ENCODE results near the gene CACNA1D. TPM values are rescaled to one million over a fixed set of nuclear protein-coding genes. Genes with fewer than 3 reads are reported as not detected.

CACNA1D gene
- total RNA-seq, 2 donors from 2014 or later: 0.57 TPM; not detected in 1

DNA sequence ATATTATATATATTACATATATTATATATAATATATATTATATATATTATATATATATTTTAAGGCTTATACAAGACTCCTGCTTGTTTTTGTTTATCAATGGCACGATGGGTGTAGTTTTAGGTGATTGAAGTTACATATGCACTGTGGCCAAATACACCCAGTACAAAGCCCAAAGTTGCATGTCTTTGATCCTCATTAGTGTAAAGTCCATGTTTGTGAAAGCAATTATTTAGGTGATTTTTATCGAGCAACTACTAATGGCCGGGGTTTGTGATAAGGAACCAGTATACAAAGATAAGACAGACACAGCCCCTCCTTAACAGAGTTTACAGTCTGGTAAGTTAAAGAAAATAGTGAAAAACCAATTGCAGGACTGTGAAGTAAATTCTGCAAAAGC, 197.5 kb downstream of the CACNA1D start:
- no peaks in the 10 kb centered on the region for H3K9me3 ChIP-seq (ENCODE audit: control insufficient read depth, low read length, poor library complexity, severe bottlenecking)
- Mint-ChIP-seq H3K27me3 (peaks cover 26% of the 10 kb centered on the region), H3K36me3 (ENCODE audit: low read depth) (no peaks in the 10 kb centered on the region), H3K4me1 (peaks cover 5% of the 10 kb centered on the region), H3K4me3 (no peak overlapping the region), H3K27ac (no peak overlapping the region)
- ATAC-seq (no peak), DNase-seq (no peak)

DNA sequence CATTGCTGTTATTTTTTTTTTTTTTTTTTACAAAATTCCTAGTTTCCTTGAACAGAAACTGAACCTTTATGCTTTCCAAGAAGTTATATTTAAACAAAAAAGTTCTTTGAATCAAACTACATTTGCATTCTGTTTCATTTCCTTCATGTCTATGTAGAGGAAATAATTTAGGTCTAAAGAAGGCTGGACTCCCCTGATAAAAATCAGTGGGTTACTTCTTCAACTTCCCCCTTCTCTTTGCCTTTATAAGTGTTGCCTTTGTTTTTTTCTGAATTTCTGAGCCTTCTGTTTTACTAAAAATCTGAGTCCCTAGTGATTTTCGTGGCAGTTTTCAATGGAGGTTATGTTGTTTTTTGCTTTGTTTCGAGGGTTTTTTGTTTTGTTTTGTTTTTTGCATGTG, 199.0 kb downstream of the CACNA1D start:
- DNase-seq (no peak), ATAC-seq (no peak)
- Mint-ChIP-seq H3K4me1 (peaks cover 5% of the 10 kb centered on the region), H3K36me3 (ENCODE audit: low read depth) (no peaks in the 10 kb centered on the region), H3K4me3 (no peak overlapping the region), H3K27me3 (peaks cover 35% of the 10 kb centered on the region), H3K27ac (no peak overlapping the region)
- H3K9me3 ChIP-seq (ENCODE audit: control insufficient read depth, low read length, poor library complexity, severe bottlenecking): no peaks in the 10 kb centered on the region

DNA sequence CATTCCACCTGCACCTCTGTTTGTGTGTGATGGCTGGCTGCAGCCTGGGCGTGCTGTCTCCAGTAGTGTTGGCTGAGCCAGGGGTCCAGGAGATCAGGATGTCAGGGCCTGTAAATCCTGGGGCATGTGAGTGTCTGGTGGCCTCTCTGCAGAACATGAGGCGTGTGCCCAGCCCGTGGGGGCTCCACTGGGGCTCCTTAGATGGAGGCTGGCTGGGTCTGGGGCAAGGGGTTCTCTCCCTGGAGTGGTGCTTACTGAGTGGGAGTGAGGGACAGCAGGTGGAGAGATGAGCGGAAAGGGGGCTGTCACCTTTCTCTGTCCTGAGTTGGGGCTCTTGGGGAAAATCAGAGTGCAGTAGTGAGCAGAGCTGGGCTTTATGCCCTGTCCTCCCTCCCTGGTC, 199.6 kb downstream of the CACNA1D start:
- no peak overlapping the region for H3K27ac Mint-ChIP-seq
- H3K27me3 Mint-ChIP-seq: peaks cover 40% of the 10 kb centered on the region
- no peak overlapping the region for H3K4me3 Mint-ChIP-seq
- peaks cover 5% of the 10 kb centered on the region for H3K4me1 Mint-ChIP-seq
- ATAC-seq: no peak
- H3K9me3 ChIP-seq (ENCODE audit: control insufficient read depth, low read length, poor library complexity, severe bottlenecking): no peaks in the 10 kb centered on the region
- DNase-seq: no peak
- H3K36me3 Mint-ChIP-seq (ENCODE audit: low read depth): no peaks in the 10 kb centered on the region

DNA sequence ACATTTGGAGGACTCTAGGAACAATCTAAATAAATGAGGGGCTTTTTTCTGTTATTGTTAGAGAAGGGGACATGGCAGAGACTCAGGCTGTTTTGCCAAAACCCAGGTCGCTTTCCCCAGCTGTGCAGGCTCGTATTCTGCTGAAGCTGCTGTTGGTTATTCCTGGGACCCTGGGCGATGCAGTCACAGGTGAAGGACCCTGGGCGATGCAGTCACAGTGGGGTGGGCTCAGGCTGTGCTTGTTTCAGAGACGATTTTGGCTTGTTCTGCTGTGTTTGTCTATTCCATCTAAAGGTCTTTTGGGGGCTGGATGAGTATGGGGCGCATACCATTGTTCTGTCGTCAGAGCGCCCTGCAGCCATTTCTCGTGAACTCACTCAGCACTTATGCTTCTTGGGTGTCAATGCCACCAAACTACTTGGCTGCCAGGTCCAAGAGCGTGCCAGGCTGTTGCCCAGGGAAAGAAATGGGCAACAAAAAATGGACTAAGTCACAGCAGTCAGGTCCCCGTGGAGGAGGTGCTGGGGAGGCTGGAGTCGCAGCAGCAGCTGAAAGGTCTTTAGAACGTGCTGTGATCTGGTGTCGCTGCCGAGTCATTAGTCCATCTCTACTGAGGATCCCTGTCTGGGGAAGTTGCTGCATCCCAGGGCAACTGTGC, 200.4 kb downstream of the CACNA1D start:
- Mint-ChIP-seq H3K27me3 (peaks cover 40% of the 10 kb centered on the region), H3K36me3 (ENCODE audit: low read depth) (no peaks in the 10 kb centered on the region), H3K4me1 (peaks cover 5% of the 10 kb centered on the region), H3K4me3 (no peak overlapping the region), H3K27ac (no peak overlapping the region)
- H3K9me3 ChIP-seq (ENCODE audit: control insufficient read depth, low read length, poor library complexity, severe bottlenecking): no peaks in the 10 kb centered on the region
- DNase-seq (no peak), ATAC-seq (no peak)

DNA sequence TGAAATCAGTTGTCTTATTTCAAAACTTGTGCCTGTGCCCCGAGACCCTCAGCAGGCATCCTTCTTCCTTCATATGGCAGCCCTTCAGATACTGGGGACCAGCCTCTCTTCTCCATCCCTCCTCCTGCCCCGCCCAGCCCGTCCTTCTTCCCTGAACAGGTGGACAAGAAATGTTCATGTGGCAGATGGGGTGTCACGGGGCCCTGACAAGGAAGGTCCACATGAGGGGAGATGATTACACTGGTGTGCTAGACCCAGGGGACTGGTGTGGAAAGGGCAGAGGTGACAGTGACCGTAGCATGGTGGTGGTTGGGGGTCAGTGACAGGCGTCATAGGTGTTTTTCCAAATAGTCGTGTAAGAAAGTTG, 200.9 kb downstream of the CACNA1D start:
- no peak for DNase-seq
- ATAC-seq: no peak
- no peaks in the 10 kb centered on the region for H3K9me3 ChIP-seq (ENCODE audit: control insufficient read depth, low read length, poor library complexity, severe bottlenecking)
- H3K4me1 Mint-ChIP-seq: peaks cover 5% of the 10 kb centered on the region
- no peak overlapping the region for H3K4me3 Mint-ChIP-seq
- H3K27me3 Mint-ChIP-seq: peaks cover 38% of the 10 kb centered on the region
- no peak overlapping the region for H3K27ac Mint-ChIP-seq
- no peaks in the 10 kb centered on the region for H3K36me3 Mint-ChIP-seq (ENCODE audit: low read depth)

DNA sequence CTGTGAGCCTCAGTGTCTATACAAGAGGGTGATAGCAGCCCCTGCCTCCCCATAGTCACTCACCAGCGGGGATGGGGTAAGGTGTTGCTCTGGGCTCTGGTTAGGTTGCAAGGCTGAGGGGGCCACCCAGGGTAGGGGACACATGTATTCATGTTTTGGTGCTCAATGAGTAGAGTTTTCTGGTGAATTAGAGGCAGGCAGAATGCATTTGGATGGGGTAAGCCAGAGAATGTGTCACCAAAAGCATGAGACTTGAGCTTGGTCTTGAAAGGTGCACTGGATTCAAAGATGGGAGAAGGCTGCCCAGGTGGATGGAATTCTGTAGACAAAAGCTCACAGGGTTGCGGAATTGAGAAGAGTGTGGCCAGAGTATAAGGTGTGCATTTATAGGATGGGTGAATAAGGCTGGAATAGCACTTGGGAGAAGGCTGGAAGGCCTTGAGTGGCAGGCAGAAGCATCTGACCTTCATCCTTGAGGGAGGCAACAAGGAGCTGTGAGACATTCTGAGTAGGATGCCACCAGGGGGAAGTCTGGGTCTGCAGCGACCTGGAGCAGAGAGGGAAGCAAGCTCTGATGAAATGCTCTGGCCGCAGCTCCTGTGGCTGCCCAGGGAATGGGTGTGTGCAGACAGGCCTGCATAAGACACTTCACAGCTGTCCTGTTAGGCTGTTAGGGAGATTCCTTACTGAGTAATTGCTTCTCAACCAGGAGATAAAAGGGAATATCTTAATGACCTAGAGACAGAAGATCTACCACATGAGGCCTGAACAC, 202.2 kb downstream of the CACNA1D start:
- peaks cover 34% of the 10 kb centered on the region for H3K27me3 Mint-ChIP-seq
- ATAC-seq: no peak

DNA sequence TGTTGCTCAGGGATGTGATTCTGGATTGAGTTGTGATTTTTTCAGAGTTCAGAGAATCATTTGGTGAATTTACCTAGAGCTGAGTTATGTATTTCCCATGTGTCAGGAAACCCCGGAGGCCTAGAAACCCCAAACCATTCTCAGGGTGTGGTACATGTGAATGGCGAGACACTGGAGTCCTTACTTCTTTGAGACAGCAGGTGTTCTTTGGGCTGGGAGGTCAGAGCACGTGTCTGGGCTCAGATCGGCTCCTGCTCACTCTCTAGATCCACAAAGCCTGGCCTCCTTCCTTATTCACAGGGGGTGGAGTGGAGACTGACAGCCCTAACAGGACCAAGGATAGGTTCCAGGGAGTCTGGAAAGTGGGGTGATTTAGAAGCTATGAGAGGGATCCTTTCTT, 206.0 kb downstream of the CACNA1D start:
- no peak for ATAC-seq
- no peaks in the 10 kb centered on the region for H3K9me3 ChIP-seq (ENCODE audit: control insufficient read depth, low read length, poor library complexity, severe bottlenecking)
- no peaks in the 10 kb centered on the region for H3K36me3 Mint-ChIP-seq (ENCODE audit: low read depth)
- no peak overlapping the region for H3K4me3 Mint-ChIP-seq
- no peak for DNase-seq
- H3K27me3 Mint-ChIP-seq: peaks cover 26% of the 10 kb centered on the region
- H3K27ac Mint-ChIP-seq: no peak overlapping the region
- H3K4me1 Mint-ChIP-seq: peaks cover 6% of the 10 kb centered on the region

More for the DNA sequence above, 202.2 kb downstream of the CACNA1D start:
- H3K36me3 Mint-ChIP-seq (ENCODE audit: low read depth): no peaks in the 10 kb centered on the region
- H3K27ac Mint-ChIP-seq: no peak overlapping the region
- DNase-seq: no peak
- H3K4me1 Mint-ChIP-seq: peaks cover 5% of the 10 kb centered on the region
- no peak overlapping the region for H3K4me3 Mint-ChIP-seq
- H3K9me3 ChIP-seq (ENCODE audit: control insufficient read depth, low read length, poor library complexity, severe bottlenecking): no peaks in the 10 kb centered on the region

DNA sequence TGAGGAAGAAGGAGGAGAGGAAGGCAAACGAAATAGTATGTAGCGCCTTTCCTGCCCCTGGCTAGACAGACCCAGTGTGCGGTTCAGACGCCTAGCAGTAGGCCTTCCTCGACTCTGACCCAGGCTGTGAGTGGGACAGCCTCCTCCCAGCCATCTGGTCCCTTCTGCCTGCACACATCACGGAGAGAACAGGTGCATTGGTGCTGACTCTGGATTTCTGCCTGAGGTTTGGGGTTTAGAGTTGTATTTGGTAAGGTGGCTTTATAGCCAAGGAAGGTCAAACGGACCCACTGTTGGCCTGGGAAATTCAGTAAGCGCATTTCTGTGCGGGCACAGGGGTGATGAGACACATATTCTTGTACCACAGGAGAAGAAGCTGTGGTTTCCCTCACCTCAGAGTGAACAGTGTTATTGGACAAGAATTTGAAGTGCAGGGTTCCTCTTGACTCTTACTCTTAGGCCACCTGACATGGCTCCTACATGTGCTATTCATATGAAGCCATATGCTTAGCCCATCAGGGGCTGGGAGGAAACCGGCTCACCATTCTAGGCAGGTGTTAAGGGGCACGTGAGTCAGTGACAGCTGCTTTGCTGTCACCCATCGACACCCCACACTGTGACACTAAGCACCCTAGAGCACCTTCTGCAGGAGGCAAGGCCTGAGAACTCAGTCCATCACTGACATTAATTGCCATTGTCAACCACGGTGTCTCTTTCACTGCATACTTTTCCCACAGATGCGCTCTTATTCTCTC, 208.5 kb downstream of the CACNA1D start:
- Mint-ChIP-seq H3K27me3 (peaks cover 15% of the 10 kb centered on the region), H3K4me3 (no peak overlapping the region), H3K36me3 (ENCODE audit: low read depth) (no peaks in the 10 kb centered on the region), H3K27ac (peak overlapping the region; percentile 57), H3K4me1 (peaks cover 9% of the 10 kb centered on the region)
- H3K9me3 ChIP-seq (ENCODE audit: control insufficient read depth, low read length, poor library complexity, severe bottlenecking): no peaks in the 10 kb centered on the region
- ATAC-seq (no peak), DNase-seq (no peak)

DNA sequence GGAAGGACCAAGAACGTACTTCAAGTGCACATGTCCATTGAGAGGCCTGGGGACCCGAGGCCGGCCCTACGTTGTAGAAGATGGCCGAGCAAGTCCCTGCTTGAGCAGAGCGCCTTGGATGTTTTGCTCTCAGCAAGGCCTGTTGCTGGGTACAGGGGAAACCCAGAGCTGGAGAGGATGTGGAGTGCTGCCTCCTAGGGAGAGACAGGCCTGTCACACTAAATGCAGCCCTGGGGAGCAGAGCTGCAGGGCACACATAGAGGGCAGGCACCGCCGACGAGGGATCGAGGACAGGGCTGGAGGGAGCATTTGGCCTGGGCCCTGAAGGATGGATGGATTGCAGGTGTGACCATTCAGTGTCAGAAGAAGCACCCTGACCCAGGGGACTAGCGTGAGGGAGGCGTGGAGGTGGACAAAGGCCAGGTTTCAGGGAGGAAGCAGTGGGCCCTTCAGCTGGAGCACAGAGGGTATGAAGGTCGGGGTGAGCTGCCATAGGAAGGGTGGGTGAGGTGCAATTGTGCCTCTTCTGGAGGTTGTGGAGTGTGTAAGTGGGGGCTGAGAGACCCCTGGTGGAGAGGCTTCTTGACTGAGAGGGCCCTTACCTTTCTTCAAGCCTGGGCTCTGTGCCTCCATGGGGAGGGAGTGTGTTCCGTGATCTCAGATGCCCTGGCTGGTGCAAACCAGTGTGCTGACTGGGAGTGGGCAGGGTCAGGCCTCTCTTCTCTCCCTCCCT, 209.4 kb downstream of the CACNA1D start:
- Mint-ChIP-seq H3K36me3 (ENCODE audit: low read depth) (no peaks in the 10 kb centered on the region), H3K4me3 (peak overlapping the region; percentile 58), H3K27ac (peak overlapping the region; percentile 57), H3K27me3 (peaks cover 7% of the 10 kb centered on the region), H3K4me1 (peaks cover 9% of the 10 kb centered on the region)
- ATAC-seq: no peak
- H3K9me3 ChIP-seq (ENCODE audit: control insufficient read depth, low read length, poor library complexity, severe bottlenecking): no peaks in the 10 kb centered on the region
- no peak for DNase-seq

DNA sequence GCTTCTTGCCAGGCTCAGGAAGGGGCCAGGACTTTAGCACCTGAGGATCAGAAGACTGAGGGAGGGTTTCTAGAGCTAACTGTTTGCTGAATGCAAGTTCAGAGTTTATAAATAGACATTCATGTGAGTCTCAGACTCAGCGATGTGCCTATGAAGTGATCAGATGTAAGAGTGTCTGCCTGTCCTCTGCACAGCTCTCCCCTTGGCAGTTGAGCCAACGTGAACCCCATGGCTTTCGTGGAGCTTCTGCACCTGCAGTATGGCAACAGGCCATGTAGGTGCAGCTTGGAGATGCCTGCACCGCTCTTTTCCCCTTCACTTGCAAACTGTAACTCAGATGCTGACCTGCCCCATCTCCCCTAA, 209.9 kb downstream of the CACNA1D start:
- peaks cover 9% of the 10 kb centered on the region for H3K4me1 Mint-ChIP-seq
- no peak overlapping the region for H3K27ac Mint-ChIP-seq
- ATAC-seq: no peak
- no peak for DNase-seq
- H3K36me3 Mint-ChIP-seq (ENCODE audit: low read depth): no peaks in the 10 kb centered on the region
- no peaks in the 10 kb centered on the region for H3K9me3 ChIP-seq (ENCODE audit: control insufficient read depth, low read length, poor library complexity, severe bottlenecking)
- H3K27me3 Mint-ChIP-seq: peaks cover 5% of the 10 kb centered on the region
- H3K4me3 Mint-ChIP-seq: no peak overlapping the region

DNA sequence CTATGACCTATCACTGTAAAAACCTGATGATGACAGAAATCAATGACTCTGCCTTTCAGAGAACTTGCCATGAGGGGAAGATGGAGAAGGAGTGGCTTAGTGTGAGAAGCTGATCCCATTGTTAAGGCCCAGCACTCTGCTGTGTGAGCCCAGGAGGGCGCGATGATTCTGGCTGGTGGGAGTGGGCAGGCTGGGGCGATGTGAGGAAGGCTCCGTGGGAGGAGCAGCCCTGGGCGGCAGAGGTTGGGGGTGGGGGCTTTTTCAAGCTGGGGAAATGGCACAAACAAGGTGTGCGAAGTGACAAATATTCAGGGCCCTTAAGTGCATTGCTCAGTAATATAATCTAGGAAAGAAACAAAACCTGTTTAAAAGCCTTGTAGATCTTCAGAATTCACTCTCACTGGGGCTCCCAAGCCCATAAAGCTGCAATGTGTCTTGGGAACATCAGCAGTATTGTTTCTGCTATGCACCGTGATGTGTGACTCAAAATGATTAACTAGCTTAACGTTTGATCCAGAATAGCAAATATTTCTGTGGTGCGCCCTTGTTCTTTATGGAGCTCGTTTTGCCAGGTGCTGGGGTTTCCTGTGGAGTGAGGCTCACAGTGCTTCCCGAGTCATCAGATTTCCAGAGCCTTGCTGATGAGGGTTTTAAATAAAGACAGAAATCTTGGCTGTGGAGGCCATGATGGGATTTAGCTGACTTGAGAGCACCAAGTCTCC, 210.8 kb downstream of the CACNA1D start:
- H3K36me3 Mint-ChIP-seq (ENCODE audit: low read depth): no peaks in the 10 kb centered on the region
- ATAC-seq (no peak), DNase-seq (no peak)
- H3K9me3 ChIP-seq (ENCODE audit: control insufficient read depth, low read length, poor library complexity, severe bottlenecking): no peaks in the 10 kb centered on the region
- H3K4me1 Mint-ChIP-seq: peaks cover 11% of the 10 kb centered on the region
- peaks cover 8% of the 10 kb centered on the region for H3K27me3 Mint-ChIP-seq
- no peak overlapping the region for H3K4me3 Mint-ChIP-seq
- H3K27ac Mint-ChIP-seq: no peak overlapping the region

DNA sequence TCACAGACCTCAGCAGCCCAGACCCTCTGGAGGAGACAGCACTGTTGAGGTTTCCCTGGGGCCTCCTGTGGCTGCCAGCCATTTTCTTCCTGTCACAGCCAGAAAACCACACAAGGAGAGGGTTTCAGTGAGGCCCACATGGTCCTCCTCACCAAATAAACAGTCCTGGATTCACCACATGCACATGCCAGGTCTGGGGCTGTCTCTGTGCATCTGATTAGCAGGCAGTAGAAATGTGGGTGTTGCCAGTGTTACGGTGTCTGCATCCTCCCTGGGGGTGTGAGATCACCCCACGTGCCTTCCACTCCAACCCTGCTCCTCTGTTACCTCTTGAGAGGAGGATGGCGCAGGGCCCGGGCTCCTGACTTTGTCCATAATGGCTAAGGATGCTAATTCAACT, 211.4 kb downstream of the CACNA1D start:
- no peak for DNase-seq
- no peaks in the 10 kb centered on the region for H3K36me3 Mint-ChIP-seq (ENCODE audit: low read depth)
- peaks cover 11% of the 10 kb centered on the region for H3K27me3 Mint-ChIP-seq
- no peaks in the 10 kb centered on the region for H3K9me3 ChIP-seq (ENCODE audit: control insufficient read depth, low read length, poor library complexity, severe bottlenecking)
- H3K27ac Mint-ChIP-seq: no peak overlapping the region
- ATAC-seq: no peak
- peaks cover 12% of the 10 kb centered on the region for H3K4me1 Mint-ChIP-seq
- H3K4me3 Mint-ChIP-seq: no peak overlapping the region
